GM18505 (cell line): Measurements from ENCODE around the gene ROR2.

Experiments
- ATAC-seq: cut with Tn5 transposase; IDR thresholded peaks from one replicate; pipeline ENCODE4 v1.9.1; 2021; ENCODE audit not compliant: unreplicated experiment
- POLR2A ChIP-seq: IDR thresholded peaks from 4 replicates; pipeline ENCODE4 v1.6.1; 2011; ENCODE audit warnings: borderline replicate concordance; ENCODE audit not compliant: insufficient read depth, insufficient read length; ENCODE audit errors: extremely low read depth

The ROR2 gene

GRCh38 chr9:91848146-91848545 is 101.9 kb downstream of the ROR2 start:
- no peak for ATAC-seq
- no peak for TF ChIP-seq POLR2A

GRCh38 chr9:91847581-91848091 is 102.4 kb downstream of the ROR2 start:
- no peak for ATAC-seq
- no peak for TF ChIP-seq POLR2A

DNA sequence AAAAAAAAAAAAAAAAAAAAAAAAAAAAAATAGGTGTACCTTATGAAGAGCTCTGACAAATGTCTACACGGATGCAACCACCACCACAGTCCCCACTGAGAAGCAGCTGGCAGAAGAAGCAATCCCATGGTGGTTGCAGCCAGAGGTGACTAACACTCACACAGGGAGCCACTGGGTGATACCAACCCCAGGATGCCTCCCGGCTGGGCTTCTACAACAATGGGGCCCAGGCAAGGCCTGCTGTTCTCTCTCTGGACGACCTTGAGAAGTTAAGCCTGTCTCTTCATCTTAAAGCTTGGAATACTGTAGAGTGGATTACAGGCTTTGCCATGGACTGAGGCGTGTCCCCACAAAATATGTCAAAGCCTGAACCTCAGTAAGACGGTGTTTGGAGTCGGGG is 104.1 kb downstream of the ROR2 start:
- TF ChIP-seq POLR2A, result no peak
- ATAC-seq, result no peak

DNA sequence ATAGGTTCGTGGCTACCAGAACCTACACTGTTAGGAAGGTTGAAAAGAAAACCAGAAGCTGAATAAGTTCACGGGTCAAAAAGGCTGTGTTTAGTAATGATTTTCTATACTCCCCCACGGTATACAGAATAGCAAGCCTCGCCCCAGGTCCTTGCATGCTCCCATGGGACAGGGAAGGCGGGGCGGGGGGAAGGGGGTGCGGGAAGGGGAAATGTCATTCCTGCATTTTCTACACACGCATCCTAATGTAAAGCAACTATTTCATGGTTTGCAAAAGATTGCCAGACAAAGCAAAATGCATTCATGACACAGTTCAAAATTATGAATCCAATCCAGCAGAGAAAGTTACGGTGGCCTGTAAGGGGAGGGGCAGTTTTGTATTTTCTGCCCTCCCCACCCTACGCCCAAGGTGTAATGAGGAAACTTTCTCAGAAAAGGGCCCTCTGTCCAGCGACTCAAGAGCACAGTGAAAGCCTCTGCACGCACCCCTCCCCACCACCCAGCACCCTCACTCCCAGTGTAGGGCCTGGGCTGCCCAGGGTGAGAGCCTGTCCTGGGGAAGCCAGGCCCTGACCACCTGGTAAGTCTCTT is 105.2 kb downstream of the ROR2 start:
- no peak for TF ChIP-seq POLR2A
- no peak for ATAC-seq

DNA sequence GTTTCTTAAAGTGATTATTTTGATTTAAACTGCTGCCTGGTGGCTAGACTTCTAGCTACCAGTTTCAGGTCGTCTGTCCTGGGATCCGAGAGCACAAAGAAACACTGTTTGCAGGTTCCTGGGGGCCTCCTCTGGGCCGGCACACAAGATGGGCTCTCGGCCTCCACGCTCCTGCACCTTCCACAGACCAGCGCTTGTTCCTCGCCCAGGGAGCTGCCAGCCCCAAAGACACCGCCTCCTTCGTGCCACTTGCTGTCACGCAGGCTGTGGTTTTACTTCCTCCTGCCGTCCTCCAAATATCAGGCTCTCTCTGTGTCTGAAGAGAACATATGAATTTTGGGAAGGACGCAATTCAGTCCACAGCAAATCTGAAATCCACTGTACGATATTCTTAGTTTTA is 105.8 kb downstream of the ROR2 start:
- no peak for ATAC-seq
- TF ChIP-seq POLR2A, result no peak

- TF ChIP-seq POLR2A, result no peak
- no peak for ATAC-seq
Observed at GRCh38 chr9:91843623-91844148, 106.3 kb downstream of the ROR2 start.

GRCh38 chr9:91843093-91843492 is 106.9 kb downstream of the ROR2 start:
- no peak for ATAC-seq
- TF ChIP-seq POLR2A, result no peak

DNA sequence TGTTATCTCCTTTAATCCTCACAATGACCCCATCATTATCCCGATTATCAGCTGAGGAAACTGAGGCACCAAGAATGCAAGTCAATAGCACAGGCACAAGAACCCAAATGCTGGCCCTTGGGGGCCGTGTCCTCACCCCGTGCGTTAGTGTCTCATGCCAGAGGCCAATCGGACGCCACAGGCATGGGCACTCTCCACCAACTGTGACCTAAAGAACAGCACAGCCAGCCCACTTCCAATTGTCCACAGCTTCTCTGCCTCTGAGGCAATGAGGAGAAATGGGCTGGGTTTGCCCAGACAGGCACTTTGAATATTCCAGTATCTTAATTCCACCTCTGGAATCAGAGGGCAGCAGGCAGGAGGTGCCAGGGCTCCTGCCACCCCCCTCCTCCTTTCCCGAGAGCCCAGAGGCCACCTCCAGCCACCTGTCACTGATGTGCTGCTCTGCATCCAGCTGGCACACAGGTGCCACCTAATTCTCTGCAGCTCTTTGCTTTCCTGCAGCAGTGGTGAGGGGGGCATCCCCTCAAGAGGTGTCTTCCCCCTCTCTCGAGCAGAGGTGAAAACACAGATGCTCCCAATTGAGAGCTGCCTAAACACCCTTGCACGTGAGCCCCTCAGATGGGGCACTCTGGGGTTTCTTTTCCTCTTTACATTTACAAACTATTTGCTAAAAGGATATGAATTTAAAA is 107.5 kb downstream of the ROR2 start:
- TF ChIP-seq POLR2A, result no peak
- no peak for ATAC-seq

DNA sequence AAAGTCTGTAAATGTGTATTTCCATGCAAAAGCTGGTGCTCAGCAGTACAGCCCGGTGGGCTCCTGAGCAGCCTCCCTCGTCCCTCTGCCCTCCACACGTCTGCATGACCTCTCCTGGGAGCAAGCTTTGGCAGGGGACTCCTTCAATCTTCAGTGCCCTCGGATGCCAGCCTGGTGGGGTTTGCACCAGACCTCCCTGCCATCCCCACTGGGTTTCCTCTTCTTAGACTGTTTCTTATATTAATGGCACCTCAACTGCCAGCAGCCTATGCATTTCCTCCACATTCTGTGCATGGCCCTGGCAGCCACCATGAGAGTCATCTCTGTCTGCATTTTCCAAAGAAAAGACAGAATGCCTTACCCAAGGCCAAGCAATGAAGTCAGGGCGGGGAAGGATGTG is 108.4 kb downstream of the ROR2 start:
- TF ChIP-seq POLR2A, result no peak

GRCh38 chr9:91840882-91841281 is 109.1 kb downstream of the ROR2 start:
- no peak for TF ChIP-seq POLR2A
- ATAC-seq, result no peak

More for the DNA sequence above, 108.4 kb downstream of the ROR2 start:
- no peak for ATAC-seq

GRCh38 chr9:91840469-91840868 is 109.6 kb downstream of the ROR2 start:
- TF ChIP-seq POLR2A, result no peak
- ATAC-seq, result no peak

DNA sequence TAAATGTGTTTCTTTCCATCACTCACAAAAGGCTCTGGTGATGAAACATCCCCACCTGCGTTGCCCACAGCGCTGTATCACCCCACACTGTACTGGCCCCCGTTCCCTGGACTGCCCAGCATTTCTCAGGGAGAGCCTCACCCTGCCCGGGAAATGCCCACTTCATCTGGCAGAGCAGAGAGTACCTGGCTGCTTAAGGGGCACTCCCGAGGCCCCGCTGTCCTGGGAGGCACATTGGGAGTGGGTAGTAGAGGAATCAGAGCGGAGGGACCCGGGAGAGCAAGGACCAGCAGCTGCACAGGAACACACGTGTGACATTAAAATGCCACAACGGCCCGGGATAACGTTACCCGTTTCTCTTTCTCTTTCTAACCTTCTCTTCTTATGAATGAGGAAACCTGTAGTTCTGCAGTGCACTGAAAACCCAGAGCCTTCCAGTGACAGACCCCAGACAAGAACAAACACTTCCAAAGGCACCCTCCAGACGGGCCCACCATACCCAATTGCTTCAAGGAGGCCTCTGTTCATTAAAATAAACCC is 110.0 kb downstream of the ROR2 start:
- ATAC-seq, result no peak
- TF ChIP-seq POLR2A, result no peak

DNA sequence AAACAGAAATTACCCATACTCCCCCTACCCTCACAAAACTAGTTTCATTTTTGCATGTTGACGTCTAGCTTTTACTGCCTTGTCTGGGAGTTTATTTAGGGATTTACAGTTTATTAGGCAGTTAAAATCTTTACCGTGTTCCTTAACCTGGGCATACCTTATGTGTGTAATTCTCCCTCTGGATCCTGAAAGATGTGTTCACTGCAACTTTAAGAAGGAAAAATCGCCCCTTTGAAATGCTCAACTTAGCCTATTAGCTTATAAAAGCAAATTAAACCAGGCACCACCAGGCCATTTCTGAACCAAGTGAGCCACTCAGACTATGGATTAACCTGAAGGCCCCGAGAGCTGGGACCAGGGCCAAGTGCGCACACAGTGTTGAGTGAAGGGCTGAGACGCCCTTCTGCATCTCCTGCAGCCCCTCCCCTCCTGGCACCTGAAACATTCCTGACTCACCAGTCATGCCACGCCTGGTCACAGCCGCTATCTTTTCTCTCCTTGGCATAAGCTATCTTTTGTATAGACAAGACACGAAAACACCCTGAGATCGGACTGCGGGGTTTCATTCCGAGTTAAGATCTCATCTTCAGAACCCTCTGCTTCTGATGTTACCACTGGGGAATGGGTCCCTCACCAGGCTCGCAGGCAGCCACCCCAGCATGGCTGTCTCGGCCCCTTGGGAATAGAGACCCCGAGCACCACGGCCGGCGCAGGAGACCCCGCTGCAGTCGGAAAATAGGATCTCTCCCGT is 111.9 kb downstream of the ROR2 start:
- no peak for TF ChIP-seq POLR2A
- no peak for ATAC-seq

DNA sequence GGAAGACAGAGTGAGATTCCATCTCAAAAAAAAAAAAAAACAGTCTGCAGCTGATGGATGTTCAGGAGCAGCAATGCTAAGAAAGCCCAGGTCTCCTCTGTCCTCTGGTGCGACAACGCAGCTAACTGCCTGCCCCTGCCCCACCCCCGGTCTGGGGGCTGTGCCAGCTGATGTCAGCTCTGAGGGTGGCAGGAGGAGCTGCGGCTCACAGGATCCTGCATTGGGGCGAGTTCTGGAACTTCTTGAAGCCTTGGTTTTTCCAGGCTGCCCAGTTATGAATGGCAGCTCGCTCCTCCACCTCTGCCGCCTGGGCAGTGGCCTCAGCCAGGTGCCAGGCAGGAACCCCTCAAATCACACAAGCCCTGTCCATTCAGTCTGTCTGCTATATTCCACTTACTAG is 113.5 kb downstream of the ROR2 start:
- ATAC-seq, result no peak
- no peak for TF ChIP-seq POLR2A

GRCh38 chr9:91835632-91836031 is 114.4 kb downstream of the ROR2 start:
- TF ChIP-seq POLR2A, result no peak

More at GRCh38 chr9:91835632-91836031, 114.4 kb downstream of the ROR2 start:
- ATAC-seq, result no peak
